Measurements from ENCODE around the gene PTPRD.

The PTPRD gene

DNA sequence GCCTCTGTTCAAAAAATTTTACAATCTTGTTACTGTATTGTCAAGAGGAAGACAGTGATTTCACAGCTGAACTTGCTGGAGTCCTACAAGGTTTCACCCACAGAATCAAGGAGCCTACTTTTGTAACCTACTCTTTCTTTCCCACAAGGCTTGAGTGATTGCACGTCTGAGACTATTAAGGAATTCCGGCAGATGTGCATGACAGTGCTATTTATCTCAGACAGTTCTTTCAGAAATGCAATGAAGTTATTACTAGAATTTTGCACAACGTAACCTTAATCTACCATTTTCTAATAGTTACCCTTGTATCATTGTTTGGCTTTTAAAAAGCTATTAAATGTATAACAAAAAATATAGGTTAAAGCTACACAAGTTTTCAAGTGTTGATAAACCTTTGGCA, 400.1 kb downstream of the PTPRD start:
- no peaks in the 10 kb centered on the region for H3K36me3 ChIP-seq (ENCODE audit: control insufficient read depth, insufficient read depth, low read length)
- no peak overlapping the region for H3K27ac ChIP-seq (ENCODE audit: low read depth, low read length, severe bottlenecking)
- no peak overlapping the region for H3K4me3 ChIP-seq (ENCODE audit: extremely low read depth, insufficient read depth, low read length, poor library complexity, severe bottlenecking)
- WGBS, 2 experiments (ENCODE audit: insufficient coverage in 2 of 2) = no CpG with 5 or more reads among the region's 3 CpGs
- no peaks in the 10 kb centered on the region for H3K9me3 ChIP-seq (ENCODE audit: control insufficient read depth, low read length)
- H3K4me1 ChIP-seq (ENCODE audit: control insufficient read depth, insufficient read depth, low read length, poor library complexity, severe bottlenecking) = no peaks in the 10 kb centered on the region

DNA sequence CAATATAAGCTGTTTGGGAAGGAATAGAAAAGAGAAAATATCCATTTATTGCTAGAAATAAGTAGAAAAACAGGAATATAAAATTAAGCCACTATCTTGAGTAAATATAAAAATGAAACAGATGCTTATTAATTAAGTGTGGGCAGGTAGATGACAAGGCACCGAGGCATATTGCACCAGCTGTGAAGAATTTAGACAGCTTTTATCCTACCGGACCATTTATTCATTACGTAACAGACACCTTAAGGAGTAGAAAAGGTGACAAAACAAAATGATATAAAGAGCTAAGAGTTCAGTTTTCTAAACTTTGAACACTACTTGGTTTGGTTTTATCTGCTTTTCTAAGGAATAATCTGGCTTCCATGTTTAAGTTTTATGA, 404.1 kb downstream of the PTPRD start:
- no peaks in the 10 kb centered on the region for H3K36me3 ChIP-seq (ENCODE audit: control insufficient read depth, insufficient read depth, low read length)
- H3K9me3 ChIP-seq (ENCODE audit: control insufficient read depth, low read length) = no peaks in the 10 kb centered on the region
- H3K4me3 ChIP-seq (ENCODE audit: extremely low read depth, insufficient read depth, low read length, poor library complexity, severe bottlenecking) = no peak overlapping the region
- no peaks in the 10 kb centered on the region for H3K4me1 ChIP-seq (ENCODE audit: control insufficient read depth, insufficient read depth, low read length, poor library complexity, severe bottlenecking)
- H3K27ac ChIP-seq (ENCODE audit: low read depth, low read length, severe bottlenecking) = no peak overlapping the region
- no CpG with 5 or more reads among the region's 3 CpGs for WGBS, 2 experiments (ENCODE audit: insufficient coverage in 2 of 2)

DNA sequence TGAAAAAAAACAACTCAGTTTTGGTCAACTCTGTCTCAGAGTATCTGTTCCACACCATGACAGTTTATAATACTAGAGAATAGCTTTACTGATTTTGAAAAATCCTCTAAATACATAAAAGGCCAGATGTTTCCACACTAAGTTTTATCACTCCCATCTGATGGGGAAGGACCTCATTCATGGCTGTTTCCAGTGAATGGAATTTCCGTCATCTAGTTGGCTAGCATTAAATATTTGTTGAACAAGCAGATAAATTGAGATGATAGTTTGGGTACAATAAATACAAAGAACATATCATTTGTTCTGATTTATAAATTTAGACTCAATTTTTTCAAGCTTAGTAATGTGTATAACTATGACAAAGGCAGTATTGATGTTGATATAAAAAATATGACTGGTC, 408.5 kb downstream of the PTPRD start:
- Histone ChIP-seq H3K27ac (ENCODE audit: low read depth, low read length, severe bottlenecking) (no peak overlapping the region), H3K36me3 (ENCODE audit: control insufficient read depth, insufficient read depth, low read length) (no peaks in the 10 kb centered on the region), H3K4me1 (ENCODE audit: control insufficient read depth, insufficient read depth, low read length, poor library complexity, severe bottlenecking) (no peaks in the 10 kb centered on the region), H3K4me3 (ENCODE audit: extremely low read depth, insufficient read depth, low read length, poor library complexity, severe bottlenecking) (no peak overlapping the region), H3K9me3 (ENCODE audit: control insufficient read depth, low read length) (no peaks in the 10 kb centered on the region)
- no CpG with 5 or more reads among the region's 1 CpG for WGBS, 2 experiments (ENCODE audit: insufficient coverage in 2 of 2)

GRCh38 chr9:10173561-10173960, 439.2 kb downstream of the PTPRD start:
- Histone ChIP-seq H3K36me3 (ENCODE audit: control insufficient read depth, insufficient read depth, low read length) (no peaks in the 10 kb centered on the region), H3K4me3 (ENCODE audit: extremely low read depth, insufficient read depth, low read length, poor library complexity, severe bottlenecking) (no peak overlapping the region), H3K27ac (ENCODE audit: low read depth, low read length, severe bottlenecking) (no peak overlapping the region), H3K9me3 (ENCODE audit: control insufficient read depth, low read length) (no peaks in the 10 kb centered on the region), H3K4me1 (ENCODE audit: control insufficient read depth, insufficient read depth, low read length, poor library complexity, severe bottlenecking) (no peaks in the 10 kb centered on the region)
- WGBS, 2 experiments (ENCODE audit: insufficient coverage in 2 of 2) = no CpG with 5 or more reads among the region's 1 CpG

DNA sequence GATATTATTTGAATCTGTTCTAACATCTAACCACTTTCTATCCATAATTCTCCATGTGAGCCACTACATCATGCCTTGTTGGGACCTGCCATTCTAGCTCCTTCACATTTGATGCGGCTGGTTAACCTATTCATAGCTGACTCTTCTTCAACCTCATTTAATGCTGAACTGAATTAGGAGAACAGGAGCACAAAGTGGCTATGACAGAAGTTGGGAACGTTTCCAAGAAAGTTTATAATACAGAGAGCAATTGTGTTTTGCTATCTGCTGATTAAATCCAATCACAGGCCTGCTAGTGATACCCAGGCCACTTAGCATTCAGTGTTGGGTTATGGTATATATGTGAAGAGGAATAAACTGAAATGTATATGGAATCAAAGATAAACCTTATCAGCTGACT, 440.3 kb downstream of the PTPRD start:
- Histone ChIP-seq H3K4me3 (ENCODE audit: extremely low read depth, insufficient read depth, low read length, poor library complexity, severe bottlenecking) (no peak overlapping the region), H3K36me3 (ENCODE audit: control insufficient read depth, insufficient read depth, low read length) (no peaks in the 10 kb centered on the region), H3K9me3 (ENCODE audit: control insufficient read depth, low read length) (no peaks in the 10 kb centered on the region), H3K27ac (ENCODE audit: low read depth, low read length, severe bottlenecking) (no peak overlapping the region), H3K4me1 (ENCODE audit: control insufficient read depth, insufficient read depth, low read length, poor library complexity, severe bottlenecking) (no peaks in the 10 kb centered on the region)
- no CpG with 5 or more reads among the region's 2 CpGs for WGBS, 2 experiments (ENCODE audit: insufficient coverage in 2 of 2)

GRCh38 chr9:10168241-10168640, 444.6 kb downstream of the PTPRD start:
- H3K4me3 ChIP-seq (ENCODE audit: extremely low read depth, insufficient read depth, low read length, poor library complexity, severe bottlenecking) = no peak overlapping the region
- no peaks in the 10 kb centered on the region for H3K36me3 ChIP-seq (ENCODE audit: control insufficient read depth, insufficient read depth, low read length)
- H3K9me3 ChIP-seq (ENCODE audit: control insufficient read depth, low read length) = no peaks in the 10 kb centered on the region
- no peaks in the 10 kb centered on the region for H3K4me1 ChIP-seq (ENCODE audit: control insufficient read depth, insufficient read depth, low read length, poor library complexity, severe bottlenecking)
- WGBS, 2 experiments (ENCODE audit: insufficient coverage in 2 of 2) = 63 to 92% methylated on average over 1 of the region's 1 CpG
- H3K27ac ChIP-seq (ENCODE audit: low read depth, low read length, severe bottlenecking) = no peak overlapping the region

DNA sequence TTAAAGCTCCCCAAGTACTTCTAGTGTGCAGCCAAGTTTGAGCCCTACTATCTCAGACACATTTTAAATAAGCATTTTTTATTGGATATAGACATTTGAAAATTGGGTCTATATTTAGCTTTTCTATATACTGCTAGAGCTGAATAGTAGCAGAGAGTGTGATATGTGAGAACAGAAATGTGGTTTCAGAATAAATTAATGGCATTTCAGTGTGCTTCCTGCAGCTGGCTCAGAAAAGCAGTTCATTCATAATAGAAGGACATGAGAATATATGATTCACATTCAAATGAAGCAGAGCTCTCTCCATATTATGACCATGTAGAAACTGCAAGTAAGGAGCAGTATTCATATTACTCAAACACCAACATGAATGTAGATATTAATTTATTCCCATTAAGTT, 464.0 kb downstream of the PTPRD start:
- Histone ChIP-seq H3K4me1 (ENCODE audit: control insufficient read depth, insufficient read depth, low read length, poor library complexity, severe bottlenecking) (no peaks in the 10 kb centered on the region), H3K9me3 (ENCODE audit: control insufficient read depth, low read length) (no peaks in the 10 kb centered on the region), H3K27ac (ENCODE audit: low read depth, low read length, severe bottlenecking) (no peak overlapping the region), H3K36me3 (ENCODE audit: control insufficient read depth, insufficient read depth, low read length) (no peaks in the 10 kb centered on the region), H3K4me3 (ENCODE audit: extremely low read depth, insufficient read depth, low read length, poor library complexity, severe bottlenecking) (no peak overlapping the region)

GRCh38 chr9:10146517-10147331, 466.1 kb downstream of the PTPRD start:
- Histone ChIP-seq H3K4me3 (ENCODE audit: extremely low read depth, insufficient read depth, low read length, poor library complexity, severe bottlenecking) (no peak overlapping the region), H3K4me1 (ENCODE audit: control insufficient read depth, insufficient read depth, low read length, poor library complexity, severe bottlenecking) (no peaks in the 10 kb centered on the region), H3K27ac (ENCODE audit: low read depth, low read length, severe bottlenecking) (no peak overlapping the region), H3K36me3 (ENCODE audit: control insufficient read depth, insufficient read depth, low read length) (no peaks in the 10 kb centered on the region), H3K9me3 (ENCODE audit: control insufficient read depth, low read length) (no peaks in the 10 kb centered on the region)
- WGBS, 2 experiments (ENCODE audit: insufficient coverage in 2 of 2) = 76 to 100% methylated on average over 2 of the region's 8 CpGs

DNA sequence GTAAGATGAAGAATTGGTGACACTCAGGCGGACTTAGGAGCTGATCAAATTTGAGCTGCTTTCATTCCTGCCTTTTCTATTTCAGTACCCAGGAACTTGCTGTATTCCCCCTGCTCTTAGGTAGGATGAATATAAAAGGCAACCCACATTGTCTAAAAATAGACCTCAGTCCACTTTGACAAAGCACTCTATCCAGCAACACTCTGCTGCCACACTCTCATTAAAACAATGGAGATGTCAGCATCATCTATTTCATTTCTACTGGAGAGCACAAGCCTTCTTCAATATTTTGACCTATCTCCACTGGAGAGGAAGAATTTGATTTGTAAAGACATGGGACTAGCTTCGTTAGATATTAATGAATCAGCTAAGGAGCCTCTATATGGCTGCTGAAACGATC, 468.4 kb downstream of the PTPRD start:
- no peaks in the 10 kb centered on the region for H3K9me3 ChIP-seq (ENCODE audit: control insufficient read depth, low read length)
- no peaks in the 10 kb centered on the region for H3K4me1 ChIP-seq (ENCODE audit: control insufficient read depth, insufficient read depth, low read length, poor library complexity, severe bottlenecking)
- H3K27ac ChIP-seq (ENCODE audit: low read depth, low read length, severe bottlenecking) = no peak overlapping the region
- no peak overlapping the region for H3K4me3 ChIP-seq (ENCODE audit: extremely low read depth, insufficient read depth, low read length, poor library complexity, severe bottlenecking)
- H3K36me3 ChIP-seq (ENCODE audit: control insufficient read depth, insufficient read depth, low read length) = no peaks in the 10 kb centered on the region
- WGBS, 2 experiments (ENCODE audit: insufficient coverage in 2 of 2) = no CpG with 5 or more reads among the region's 3 CpGs

- no peaks in the 10 kb centered on the region for H3K4me1 ChIP-seq (ENCODE audit: control insufficient read depth, insufficient read depth, low read length, poor library complexity, severe bottlenecking)
- H3K4me3 ChIP-seq (ENCODE audit: extremely low read depth, insufficient read depth, low read length, poor library complexity, severe bottlenecking) = no peak overlapping the region
- no peak overlapping the region for H3K27ac ChIP-seq (ENCODE audit: low read depth, low read length, severe bottlenecking)
- H3K9me3 ChIP-seq (ENCODE audit: control insufficient read depth, low read length) = no peaks in the 10 kb centered on the region
- no peaks in the 10 kb centered on the region for H3K36me3 ChIP-seq (ENCODE audit: control insufficient read depth, insufficient read depth, low read length)
Observed at GRCh38 chr9:10135553-10135952, 477.2 kb downstream of the PTPRD start.

GRCh38 chr9:10134266-10134665, 478.5 kb downstream of the PTPRD start:
- H3K4me1 ChIP-seq (ENCODE audit: control insufficient read depth, insufficient read depth, low read length, poor library complexity, severe bottlenecking) = no peaks in the 10 kb centered on the region
- H3K4me3 ChIP-seq (ENCODE audit: extremely low read depth, insufficient read depth, low read length, poor library complexity, severe bottlenecking) = no peak overlapping the region
- WGBS, 2 experiments (ENCODE audit: insufficient coverage in 2 of 2) = 79 to 90% methylated on average over 2 to 3 of the region's 4 CpGs
- H3K9me3 ChIP-seq (ENCODE audit: control insufficient read depth, low read length) = no peaks in the 10 kb centered on the region
- H3K27ac ChIP-seq (ENCODE audit: low read depth, low read length, severe bottlenecking) = no peak overlapping the region
- H3K36me3 ChIP-seq (ENCODE audit: control insufficient read depth, insufficient read depth, low read length) = no peaks in the 10 kb centered on the region

Data from mesodermal cell (in vitro differentiated cells).